ENCODE data around the gene SUPT5H.

Gene SUPT5H

GRCh38 chr19:39410017-39410830, 35.2 kb upstream of the SUPT5H start:
- TF ChIP-seq CTCF (IDR thresholded peaks at IDR 0.05; ENCODE audit: borderline replicate concordance, control extremely low read depth, extremely low read depth, insufficient read depth, missing control alignments): no peak
- in situ Hi-C loops (cut with MboI; ENCODE audit: low sequenced_read_pairs, unreplicated experiment): no loop called here
- peak; percentile 77 for DNase-seq (ENCODE audit: low spot score)

- DNase-seq (ENCODE audit: low spot score): no peak
- in situ Hi-C loops (cut with MboI; ENCODE audit: low sequenced_read_pairs, unreplicated experiment): no loop called here
- no peak for TF ChIP-seq CTCF (IDR thresholded peaks at IDR 0.05; ENCODE audit: borderline replicate concordance, control extremely low read depth, extremely low read depth, insufficient read depth, missing control alignments)
Observed at GRCh38 chr19:39410831-39411080, 34.6 kb upstream of the SUPT5H start.

DNA sequence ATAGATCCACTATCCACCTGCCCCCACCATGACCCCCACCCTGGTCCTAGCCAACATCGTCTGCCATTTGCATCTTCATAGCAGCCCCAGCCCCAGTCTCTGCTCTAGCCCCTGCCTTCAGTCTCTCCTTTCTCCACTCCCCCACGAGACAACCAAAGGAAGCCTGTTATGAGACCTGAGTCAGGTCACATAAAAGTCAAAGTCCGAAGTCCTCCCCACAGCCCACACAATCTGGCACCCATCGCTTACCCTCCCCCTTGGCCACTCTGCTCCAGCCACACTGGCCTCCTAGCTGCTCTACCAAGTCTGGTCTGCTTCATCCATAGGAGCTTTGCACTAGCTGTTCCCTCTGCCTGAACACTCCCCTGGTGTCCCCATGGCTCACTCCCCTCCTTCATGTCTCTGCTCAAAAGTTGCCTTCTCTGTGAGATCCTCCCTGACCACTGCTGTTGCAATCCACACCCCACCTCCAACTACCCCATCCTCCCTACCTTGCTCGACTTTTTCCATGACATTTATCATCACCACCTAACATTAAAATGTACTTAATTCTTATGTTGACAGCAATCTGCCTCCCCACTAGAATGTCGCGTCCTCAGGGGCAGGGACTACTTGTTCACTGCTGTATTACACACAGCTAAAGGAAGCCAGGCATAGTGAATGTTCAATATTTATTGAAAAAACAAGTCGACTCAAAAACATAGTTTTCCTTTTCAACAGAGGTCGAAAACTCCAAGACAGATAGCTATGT, 34.1 kb upstream of the SUPT5H start:
- no peak for DNase-seq (ENCODE audit: low spot score)
- no peak for TF ChIP-seq CTCF (IDR thresholded peaks at IDR 0.05; ENCODE audit: borderline replicate concordance, control extremely low read depth, extremely low read depth, insufficient read depth, missing control alignments)
- in situ Hi-C loops (cut with MboI; ENCODE audit: low sequenced_read_pairs, unreplicated experiment): no loop called here

GRCh38 chr19:39411832-39412099, 33.6 kb upstream of the SUPT5H start:
- peak; percentile 70 for DNase-seq (ENCODE audit: low spot score)
- in situ Hi-C loops (cut with MboI; ENCODE audit: low sequenced_read_pairs, unreplicated experiment): no loop called here
- peak; percentile 77 for TF ChIP-seq CTCF (IDR thresholded peaks at IDR 0.05; ENCODE audit: borderline replicate concordance, control extremely low read depth, extremely low read depth, insufficient read depth, missing control alignments)

DNA sequence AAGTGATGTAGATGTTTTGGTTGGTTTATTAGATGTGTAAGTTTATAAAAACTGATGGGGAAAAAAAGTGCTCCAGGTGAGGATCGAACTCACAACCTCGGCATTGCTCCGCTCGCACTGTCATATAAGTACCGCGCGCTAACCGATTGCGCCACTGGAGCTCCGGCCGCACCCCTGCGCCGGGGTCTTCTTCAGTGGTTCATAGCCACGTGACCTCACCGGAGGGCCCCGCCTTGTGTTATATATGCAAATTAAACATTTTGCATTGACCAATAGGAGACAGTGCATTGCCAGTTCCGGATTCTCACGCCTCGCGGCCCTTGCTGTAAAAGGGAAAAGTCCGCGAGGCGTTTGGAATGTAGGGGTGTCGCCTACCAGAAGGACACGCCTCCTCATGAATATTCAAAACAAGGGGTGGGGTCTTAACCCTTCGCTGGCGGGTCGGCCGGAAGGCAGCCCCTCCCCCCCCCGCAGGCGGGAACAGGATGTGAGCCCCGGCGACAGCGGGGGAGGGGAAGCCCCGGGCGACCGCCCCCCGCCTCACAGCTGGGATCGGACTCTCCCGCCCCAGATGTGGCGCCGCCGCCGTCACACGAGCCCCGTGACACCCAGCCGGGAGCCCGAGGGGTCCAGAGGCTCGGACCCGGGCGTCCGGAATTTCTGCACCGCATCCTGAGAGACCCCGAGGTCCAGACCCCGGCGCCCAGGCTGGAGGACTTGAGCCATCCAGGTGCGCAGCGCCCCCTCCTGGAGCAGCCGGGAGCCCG, 33.1 kb upstream of the SUPT5H start, which contains the start of gene PLEKHG2:
TSS of gene PLEKHG2 (plus strand) at position 570 of the 767 bp plus-strand sequence. CDS start 1,418 bp downstream, outside the sequence.
- in situ Hi-C loops (cut with MboI; ENCODE audit: low sequenced_read_pairs, unreplicated experiment): no loop called here
- DNase-seq (ENCODE audit: low spot score): peak; percentile 98
- peak; percentile 90 for TF ChIP-seq CTCF (IDR thresholded peaks at IDR 0.05; ENCODE audit: borderline replicate concordance, control extremely low read depth, extremely low read depth, insufficient read depth, missing control alignments)

DNA sequence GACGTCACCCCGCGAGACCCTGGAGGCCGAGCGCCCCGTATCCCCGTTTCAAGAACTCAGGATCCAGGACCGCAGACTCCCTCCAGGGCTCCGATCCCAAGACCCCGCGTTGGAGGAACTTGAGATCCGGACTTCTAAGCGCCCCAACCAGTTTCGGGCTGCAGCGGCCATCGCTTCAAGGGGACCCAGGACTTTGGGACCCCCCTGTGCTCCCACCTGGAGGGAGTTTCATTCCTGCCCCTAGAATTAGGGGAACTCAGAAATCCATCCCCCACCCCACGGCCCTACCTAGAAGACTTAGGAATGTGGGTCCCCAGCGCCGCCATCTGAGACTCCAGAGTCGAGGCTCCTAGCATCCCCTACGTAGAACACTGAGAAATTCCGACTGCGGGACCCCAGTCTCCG, 32.5 kb upstream of the SUPT5H start:
- no peak for TF ChIP-seq CTCF (IDR thresholded peaks at IDR 0.05; ENCODE audit: borderline replicate concordance, control extremely low read depth, extremely low read depth, insufficient read depth, missing control alignments)
- no peak for DNase-seq (ENCODE audit: low spot score)
- in situ Hi-C loops (cut with MboI; ENCODE audit: low sequenced_read_pairs, unreplicated experiment): no loop called here
